Measurements from ENCODE around the gene ZBTB7A. TPM values are rescaled to one million over a fixed set of nuclear protein-coding genes. Genes with fewer than 3 reads are reported as not detected.

The ZBTB7A gene
- polyA plus RNA-seq, 4 donors = 14.3 to 35.6 (median 21.9) TPM

- Histone ChIP-seq H3K9me3 (ENCODE audit: control insufficient read depth in 2 of 2, insufficient read depth in 1 of 2, low read depth in 1 of 2, low read length in 1 of 2) (no peaks in the 10 kb centered on the region), H3K27me3 (ENCODE audit: control insufficient read depth in 3 of 3, insufficient read depth in 3 of 3, low read length in 3 of 3) (no peaks in the 10 kb centered on the region), H3K4me3 (ENCODE audit: low read depth in 1 of 3, low read length in 3 of 3) (no peak overlapping the region), H3K4me1 (ENCODE audit: control insufficient read depth in 3 of 3, insufficient read depth in 2 of 3, low read depth in 1 of 3, low read length in 2 of 3) (peaks cover 0 to 24% (median 0%) of the 10 kb centered on the region in 3 donors), H3K36me3 (ENCODE audit: control insufficient read depth in 3 of 3, insufficient read depth in 2 of 3, low read depth in 1 of 3, low read length in 3 of 3) (peaks cover 2 to 77% (median 16%) of the 10 kb centered on the region in 3 donors), H3K27ac (ENCODE audit: low read depth in 1 of 3, low read length in 2 of 3) (peak overlapping the region in 1 of 3 donors; percentile 31)
- no peak for FAIRE-seq
- WGBS, 3 donors = 25 to 64% (median 31%) methylated on average over 10 to 11 of the region's 11 CpGs
- peak; percentile 64 to 69 for DNase-seq
Measured at GRCh38 chr19:4043401-4043800, 23.3 kb downstream of the ZBTB7A start.

DNA sequence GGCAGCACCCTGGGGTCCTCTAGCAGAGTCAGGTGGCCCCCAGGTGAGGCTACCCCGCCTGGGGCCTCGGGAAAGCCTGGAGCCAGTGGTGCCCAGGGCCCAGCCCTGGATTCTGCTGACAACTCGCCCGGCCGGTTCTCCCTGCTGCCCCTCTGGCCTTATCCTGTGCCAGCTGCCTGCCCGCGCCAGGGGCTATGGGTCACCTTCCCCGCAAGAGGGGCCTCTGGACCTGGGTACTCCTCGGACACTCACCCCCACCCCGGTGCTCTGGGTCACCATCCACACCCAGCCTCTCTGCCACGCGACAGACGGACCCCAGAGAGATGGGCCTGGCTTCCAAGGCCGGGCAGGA is 24.0 kb downstream of the ZBTB7A start:
- FAIRE-seq = no peak
- H3K27ac ChIP-seq (ENCODE audit: low read depth in 1 of 3, low read length in 2 of 3) = peak overlapping the region; percentile 50 to 69 (median 65)
- no peaks in the 10 kb centered on the region for H3K9me3 ChIP-seq (ENCODE audit: control insufficient read depth in 2 of 2, insufficient read depth in 1 of 2, low read depth in 1 of 2, low read length in 1 of 2)
- H3K27me3 ChIP-seq (ENCODE audit: control insufficient read depth in 3 of 3, insufficient read depth in 3 of 3, low read length in 3 of 3) = no peaks in the 10 kb centered on the region
- H3K36me3 ChIP-seq (ENCODE audit: control insufficient read depth in 3 of 3, insufficient read depth in 2 of 3, low read depth in 1 of 3, low read length in 3 of 3) = peaks cover 0 to 74% (median 10%) of the 10 kb centered on the region in 3 donors
- peak; percentile 42 to 43 for DNase-seq
- WGBS, 3 donors = 20 to 54% (median 43%) methylated on average over 12 to 14 of the region's 14 CpGs
- H3K4me1 ChIP-seq (ENCODE audit: control insufficient read depth in 3 of 3, insufficient read depth in 2 of 3, low read depth in 1 of 3, low read length in 2 of 3) = peaks cover 0 to 24% (median 0%) of the 10 kb centered on the region in 3 donors
- H3K4me3 ChIP-seq (ENCODE audit: low read depth in 1 of 3, low read length in 3 of 3) = no peak overlapping the region

GRCh38 chr19:4042064-4042730 is 24.5 kb downstream of the ZBTB7A start:
- FAIRE-seq = no peak
- no peak for DNase-seq
- WGBS, 3 donors = 74 to 83% (median 78%) methylated on average over 13 to 14 of the region's 14 CpGs
- no peaks in the 10 kb centered on the region for H3K27me3 ChIP-seq (ENCODE audit: control insufficient read depth in 3 of 3, insufficient read depth in 3 of 3, low read length in 3 of 3)
- no peaks in the 10 kb centered on the region for H3K9me3 ChIP-seq (ENCODE audit: control insufficient read depth in 2 of 2, insufficient read depth in 1 of 2, low read depth in 1 of 2, low read length in 1 of 2)
- peak overlapping the region; percentile 50 to 69 (median 65) for H3K27ac ChIP-seq (ENCODE audit: low read depth in 1 of 3, low read length in 2 of 3)
- H3K36me3 ChIP-seq (ENCODE audit: control insufficient read depth in 3 of 3, insufficient read depth in 2 of 3, low read depth in 1 of 3, low read length in 3 of 3) = peaks cover 2 to 74% (median 10%) of the 10 kb centered on the region in 3 donors
- H3K4me1 ChIP-seq (ENCODE audit: control insufficient read depth in 3 of 3, insufficient read depth in 2 of 3, low read depth in 1 of 3, low read length in 2 of 3) = peaks cover 0 to 24% (median 0%) of the 10 kb centered on the region in 3 donors
- no peak overlapping the region for H3K4me3 ChIP-seq (ENCODE audit: low read depth in 1 of 3, low read length in 3 of 3)

DNA sequence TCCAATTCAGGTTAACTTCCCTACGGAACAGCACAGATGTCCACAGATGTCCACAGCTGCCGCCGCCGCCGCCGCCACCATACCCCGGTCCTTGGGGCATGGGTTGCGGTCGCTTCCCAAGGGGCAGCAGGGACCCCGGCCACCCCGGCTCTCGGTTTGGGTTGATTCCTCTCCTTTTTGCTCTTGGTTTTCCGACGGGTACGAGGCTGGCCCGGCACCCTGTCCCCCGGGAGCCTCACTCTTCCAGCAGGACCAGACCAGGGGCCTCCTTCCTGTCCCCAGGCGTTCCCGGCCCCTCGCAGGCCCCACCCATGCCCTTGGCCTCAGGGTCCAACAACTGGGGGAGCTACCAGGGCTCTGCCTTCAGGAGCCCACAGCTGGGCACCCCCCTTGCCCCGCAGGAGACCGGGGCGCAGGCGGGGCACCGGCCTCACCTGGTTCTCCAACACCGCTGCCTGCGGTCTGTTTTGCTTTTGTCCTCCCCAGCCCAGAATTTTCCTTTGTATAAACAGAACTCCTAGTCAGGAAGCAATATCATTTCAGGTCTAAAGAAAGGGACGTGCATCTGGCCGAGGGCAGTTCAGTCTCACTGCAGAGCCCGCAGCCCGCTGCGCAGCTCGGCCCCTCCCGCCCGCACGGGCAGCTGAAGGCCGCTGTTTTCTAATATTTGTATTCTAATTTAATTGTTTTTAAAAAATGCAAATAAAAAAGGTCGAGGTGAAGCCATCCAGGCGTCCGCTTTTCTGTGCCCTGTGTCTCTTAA is 27.9 kb downstream of the ZBTB7A start:
- peaks cover 0 to 13% (median 0%) of the 10 kb centered on the region in 3 donors for H3K4me1 ChIP-seq (ENCODE audit: control insufficient read depth in 3 of 3, insufficient read depth in 2 of 3, low read depth in 1 of 3, low read length in 2 of 3)
- no peak overlapping the region for H3K4me3 ChIP-seq (ENCODE audit: low read depth in 1 of 3, low read length in 3 of 3)
- peak overlapping the region in 1 of 3 donors; percentile 33 for H3K27ac ChIP-seq (ENCODE audit: low read depth in 1 of 3, low read length in 2 of 3)
- H3K36me3 ChIP-seq (ENCODE audit: control insufficient read depth in 3 of 3, insufficient read depth in 2 of 3, low read depth in 1 of 3, low read length in 3 of 3) = peaks cover 3 to 74% (median 13%) of the 10 kb centered on the region in 3 donors
- H3K9me3 ChIP-seq (ENCODE audit: control insufficient read depth in 2 of 2, insufficient read depth in 1 of 2, low read depth in 1 of 2, low read length in 1 of 2) = peaks cover 0 to 3% of the 10 kb centered on the region in 2 donors
- no peak for FAIRE-seq
- 76 to 89% (median 81%) methylated on average over 38 to 40 of the region's 40 CpGs for WGBS, 3 donors
- no peaks in the 10 kb centered on the region for H3K27me3 ChIP-seq (ENCODE audit: control insufficient read depth in 3 of 3, insufficient read depth in 3 of 3, low read length in 3 of 3)
- no peak for DNase-seq

DNA sequence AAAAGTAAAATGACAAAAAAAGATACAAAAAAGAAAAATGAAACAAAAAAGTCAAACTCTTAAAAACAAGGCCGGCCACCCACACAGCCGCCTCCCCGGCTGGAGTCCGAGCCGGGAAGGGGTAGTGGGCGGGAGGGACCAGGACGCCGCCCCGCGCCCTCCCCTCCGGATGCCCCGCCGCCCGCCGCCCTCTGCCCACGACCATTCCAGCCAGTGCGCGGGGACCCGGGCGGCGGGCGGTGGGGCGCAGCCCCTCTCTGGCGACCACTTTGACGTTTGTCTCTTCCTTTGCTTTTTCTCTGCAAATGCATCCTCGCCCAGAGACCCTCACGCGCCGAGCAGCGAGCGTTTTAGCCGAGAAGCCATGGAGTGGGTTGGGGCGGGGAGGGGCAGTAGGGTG is 28.6 kb downstream of the ZBTB7A start:
- 91 to 92% (median 91%) methylated on average over 21 to 33 of the region's 33 CpGs for WGBS, 3 donors
- Histone ChIP-seq H3K36me3 (ENCODE audit: control insufficient read depth in 3 of 3, insufficient read depth in 2 of 3, low read depth in 1 of 3, low read length in 3 of 3) (peaks cover 7 to 81% (median 13%) of the 10 kb centered on the region in 3 donors), H3K4me3 (ENCODE audit: low read depth in 1 of 3, low read length in 3 of 3) (no peak overlapping the region), H3K4me1 (ENCODE audit: control insufficient read depth in 3 of 3, insufficient read depth in 2 of 3, low read depth in 1 of 3, low read length in 2 of 3) (peaks cover 0 to 12% (median 0%) of the 10 kb centered on the region in 3 donors), H3K27ac (ENCODE audit: low read depth in 1 of 3, low read length in 2 of 3) (no peak overlapping the region), H3K27me3 (ENCODE audit: control insufficient read depth in 3 of 3, insufficient read depth in 3 of 3, low read length in 3 of 3) (no peaks in the 10 kb centered on the region), H3K9me3 (ENCODE audit: control insufficient read depth in 2 of 2, insufficient read depth in 1 of 2, low read depth in 1 of 2, low read length in 1 of 2) (peaks cover 0 to 3% of the 10 kb centered on the region in 2 donors)
- DNase-seq (no peak), FAIRE-seq (no peak)

DNA sequence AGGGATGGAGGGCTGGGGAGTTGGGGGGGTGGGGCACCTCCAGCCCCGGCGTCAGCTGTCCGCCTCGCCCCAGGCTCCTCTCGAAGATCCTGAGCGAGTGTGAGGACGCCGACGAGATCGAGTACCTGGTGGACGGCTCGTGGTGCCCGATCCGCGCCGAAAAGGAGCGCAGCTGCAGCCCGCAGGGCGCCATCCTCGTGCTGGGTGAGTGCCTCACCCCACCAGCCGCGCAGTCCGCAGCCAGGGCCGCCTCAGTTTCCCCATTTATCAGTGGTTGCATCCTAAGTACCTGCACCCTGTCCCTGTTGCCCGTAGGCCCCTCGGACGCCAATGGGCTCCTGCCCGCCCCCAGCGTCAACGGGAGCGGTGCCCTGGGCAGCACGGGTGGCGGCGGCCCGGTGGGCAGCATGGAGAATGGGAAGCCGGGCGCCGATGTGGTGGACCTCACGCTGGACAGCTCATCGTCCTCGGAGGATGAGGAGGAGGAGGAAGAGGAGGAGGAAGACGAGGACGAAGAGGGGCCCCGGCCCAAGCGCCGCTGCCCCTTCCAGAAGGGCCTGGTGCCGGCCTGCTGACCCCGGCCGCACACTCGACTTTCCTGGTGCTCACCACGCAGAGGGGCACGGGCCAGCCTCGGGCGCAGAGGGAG is 29.3 kb downstream of the ZBTB7A start:
- no peaks in the 10 kb centered on the region for H3K27me3 ChIP-seq (ENCODE audit: control insufficient read depth in 3 of 3, insufficient read depth in 3 of 3, low read length in 3 of 3)
- WGBS, 3 donors = 93 to 95% (median 94%) methylated on average over 49 to 54 of the region's 54 CpGs
- peaks cover 0 to 3% of the 10 kb centered on the region in 2 donors for H3K9me3 ChIP-seq (ENCODE audit: control insufficient read depth in 2 of 2, insufficient read depth in 1 of 2, low read depth in 1 of 2, low read length in 1 of 2)
- FAIRE-seq = no peak
- H3K36me3 ChIP-seq (ENCODE audit: control insufficient read depth in 3 of 3, insufficient read depth in 2 of 3, low read depth in 1 of 3, low read length in 3 of 3) = peaks cover 9 to 81% (median 16%) of the 10 kb centered on the region in 3 donors
- peaks cover 0 to 7% (median 0%) of the 10 kb centered on the region in 3 donors for H3K4me1 ChIP-seq (ENCODE audit: control insufficient read depth in 3 of 3, insufficient read depth in 2 of 3, low read depth in 1 of 3, low read length in 2 of 3)
- DNase-seq = no peak
- no peak overlapping the region for H3K27ac ChIP-seq (ENCODE audit: low read depth in 1 of 3, low read length in 2 of 3)
- H3K4me3 ChIP-seq (ENCODE audit: low read depth in 1 of 3, low read length in 3 of 3) = no peak overlapping the region

- 95 to 96% (median 95%) methylated on average over 23 to 25 of the region's 25 CpGs for WGBS, 3 donors
- Histone ChIP-seq H3K27ac (ENCODE audit: low read depth in 1 of 3, low read length in 2 of 3) (no peak overlapping the region), H3K4me1 (ENCODE audit: control insufficient read depth in 3 of 3, insufficient read depth in 2 of 3, low read depth in 1 of 3, low read length in 2 of 3) (peaks cover 0 to 5% (median 0%) of the 10 kb centered on the region in 3 donors), H3K36me3 (ENCODE audit: control insufficient read depth in 3 of 3, insufficient read depth in 2 of 3, low read depth in 1 of 3, low read length in 3 of 3) (peaks cover 9 to 81% (median 16%) of the 10 kb centered on the region in 3 donors), H3K4me3 (ENCODE audit: low read depth in 1 of 3, low read length in 3 of 3) (no peak overlapping the region), H3K9me3 (ENCODE audit: control insufficient read depth in 2 of 2, insufficient read depth in 1 of 2, low read depth in 1 of 2, low read length in 1 of 2) (peaks cover 0 to 3% of the 10 kb centered on the region in 2 donors), H3K27me3 (ENCODE audit: control insufficient read depth in 3 of 3, insufficient read depth in 3 of 3, low read length in 3 of 3) (no peaks in the 10 kb centered on the region)
- DNase-seq (no peak), FAIRE-seq (no peak)
Measured at GRCh38 chr19:4036576-4037300, 30.0 kb downstream of the ZBTB7A start.

DNA sequence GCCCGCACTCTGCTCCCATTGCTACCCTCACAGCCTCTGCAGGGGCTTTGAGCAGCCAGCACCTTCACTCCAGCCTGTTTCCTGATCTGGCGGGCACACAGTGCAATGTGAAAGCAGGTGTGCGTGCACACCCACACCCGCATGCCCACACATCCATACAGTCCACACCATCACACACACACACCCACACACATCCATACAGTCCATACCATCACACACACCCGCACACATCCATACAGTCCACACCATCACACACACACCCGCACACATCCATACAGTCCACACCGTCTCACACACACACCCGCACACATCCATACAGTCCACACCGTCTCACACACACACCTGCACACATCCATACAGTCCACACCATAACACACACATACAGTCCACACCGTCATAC is 31.1 kb downstream of the ZBTB7A start:
- peaks cover 0 to 3% of the 10 kb centered on the region in 2 donors for H3K9me3 ChIP-seq (ENCODE audit: control insufficient read depth in 2 of 2, insufficient read depth in 1 of 2, low read depth in 1 of 2, low read length in 1 of 2)
- peaks cover 0 to 5% (median 0%) of the 10 kb centered on the region in 3 donors for H3K4me1 ChIP-seq (ENCODE audit: control insufficient read depth in 3 of 3, insufficient read depth in 2 of 3, low read depth in 1 of 3, low read length in 2 of 3)
- H3K27me3 ChIP-seq (ENCODE audit: control insufficient read depth in 3 of 3, insufficient read depth in 3 of 3, low read length in 3 of 3) = no peaks in the 10 kb centered on the region
- 84 to 92% (median 87%) methylated on average over 9 to 10 of the region's 10 CpGs for WGBS, 3 donors
- H3K36me3 ChIP-seq (ENCODE audit: control insufficient read depth in 3 of 3, insufficient read depth in 2 of 3, low read depth in 1 of 3, low read length in 3 of 3) = peaks cover 9 to 85% (median 16%) of the 10 kb centered on the region in 3 donors
- DNase-seq (no peak), FAIRE-seq (no peak)
- H3K27ac ChIP-seq (ENCODE audit: low read depth in 1 of 3, low read length in 2 of 3) = no peak overlapping the region
- H3K4me3 ChIP-seq (ENCODE audit: low read depth in 1 of 3, low read length in 3 of 3) = no peak overlapping the region

Measured in small intestine (tissue), 7 donors.